H1 (cell line): Measurements from ENCODE around the gene ITPKB. TPM values are rescaled to one million over a fixed set of nuclear protein-coding genes. Genes with fewer than 3 reads are reported as not detected.
A peak's percentile ranks its signal among the peaks of the same experiment; 100 is the strongest.

Experiments
- CTCF ChIA-PET: fragments of 300-600 bp; sonication (Branson Sonifier 250); formaldehyde crosslinking; loops from one replicate; lab custom pipeline; 2021; ENCODE audit not compliant: partially characterized antibody; lab: Charles Lee
- POLR2A ChIA-PET: fragments of 300-600 bp; sonication (Branson Sonifier 250); formaldehyde crosslinking; loops from one replicate; lab custom pipeline; 2021; ENCODE audit warnings: inconsistent platforms; ENCODE audit not compliant: partially characterized antibody; lab: Charles Lee
- DNase-seq, 2 experiments: peaks; one replicate each; pipeline versions ENCODE4 v3.0.0 to v3.0.0-alpha.2; 2010 to 2022; ENCODE audit warnings: low spot score in 2 of 2, low read depth in 1 of 2, mixed read lengths in 1 of 2
- FAIRE-seq: peaks from 2 replicates; lab custom pipeline; 2011; peaks lifted over from hg19 to GRCh38; lab: Jason Lieb, UNC
- H2AFZ ChIP-seq: 2 replicates; pipeline ENCODE4 v1.8.1; 2012; ENCODE audit warnings: low read length, inconsistent platforms
- H2AK5ac ChIP-seq: 2 replicates; pipeline ENCODE4 v1.6.1; 2013; ENCODE audit warnings: low read depth, low read length
- H2BK120ac ChIP-seq: replicated peaks from 2 replicates; pipeline ENCODE3; 2013; ENCODE audit warnings: low read depth, low read length, inconsistent platforms
- H2BK12ac ChIP-seq: 2 replicates; pipeline ENCODE4 v1.6.1; 2013; ENCODE audit warnings: low read depth, low read length
- H2BK15ac ChIP-seq: 2 replicates; pipeline ENCODE4 v1.6.1; 2013; ENCODE audit warnings: low read length
- H2BK20ac ChIP-seq: 2 replicates; pipeline ENCODE4 v1.6.1; 2013; ENCODE audit warnings: low read length
- H2BK5ac ChIP-seq: 2 replicates; pipeline ENCODE4 v1.6.1; 2013; ENCODE audit warnings: low read depth, low read length
- H3K14ac ChIP-seq: 2 replicates; pipeline ENCODE4 v1.6.1; 2013; ENCODE audit warnings: inconsistent platforms; ENCODE audit not compliant: insufficient read length
- H3K18ac ChIP-seq: 2 replicates; pipeline ENCODE4 v1.6.1; 2013; ENCODE audit warnings: low read length; ENCODE audit errors: extremely low read depth
- H3K23ac ChIP-seq: 2 replicates; pipeline ENCODE4 v1.6.1; 2013; ENCODE audit warnings: inconsistent platforms; ENCODE audit not compliant: insufficient read length
- H3K23me2 ChIP-seq: 2 replicates; pipeline ENCODE4 v1.6.1; 2013; ENCODE audit warnings: low read depth, low read length
- H3K27ac ChIP-seq: 2 replicates; pipeline ENCODE4 v1.6.1; 2011; ENCODE audit warnings: low read depth, low read length, inconsistent platforms
- H3K27me3 ChIP-seq, 4 experiments: replicated peaks in 1 of 4; 1 replicate in 1 of 4; 2 replicates in 3 of 4; pipeline versions ENCODE4 v1.6.1 to v1.8.1; 2011 to 2013; ENCODE audit warnings: low read length in 3 of 4, mild to moderate bottlenecking in 3 of 4, inconsistent platforms in 2 of 4, mixed read lengths in 2 of 4, moderate library complexity in 1 of 4; ENCODE audit not compliant: control insufficient read depth in 3 of 4, insufficient read depth in 3 of 4; ENCODE audit errors: extremely low read depth in 1 of 4
- H3K36me3 ChIP-seq, 4 experiments: 2 replicates each; pipeline versions ENCODE4 v1.6.1 to v1.8.1; 2011 to 2013; ENCODE audit warnings: mild to moderate bottlenecking in 4 of 4, low read length in 3 of 4, moderate library complexity in 2 of 4, control low read depth in 1 of 4, inconsistent platforms in 1 of 4; ENCODE audit not compliant: insufficient read depth in 4 of 4, control insufficient read depth in 2 of 4
- H3K4ac ChIP-seq: replicated peaks from 2 replicates; pipeline ENCODE3; 2013; ENCODE audit warnings: low read length, low read depth, mixed read lengths, inconsistent platforms; ENCODE audit not compliant: insufficient read length
- H3K4me1 ChIP-seq, 4 experiments: replicated peaks in 1 of 4; 1 replicate in 1 of 4; 2 replicates in 3 of 4; pipeline versions ENCODE4 v1.6.1 to v1.8.1; 2011 to 2013; ENCODE audit warnings: low read length in 3 of 4, inconsistent platforms in 2 of 4, mixed read lengths in 1 of 4; ENCODE audit not compliant: insufficient read depth in 4 of 4, control insufficient read depth in 3 of 4
- H3K4me2 ChIP-seq, 2 experiments: 2 replicates each; pipeline versions ENCODE4 v1.6.1 to v1.8.1; 2011 to 2013; ENCODE audit warnings: low read depth in 2 of 2, low read length in 2 of 2, control low read depth in 1 of 2, inconsistent platforms in 1 of 2, mild to moderate bottlenecking in 1 of 2; ENCODE audit not compliant: insufficient read depth in 1 of 2
- H3K4me3 ChIP-seq, 4 experiments: fragments of 200-600, 300-600 bp in 1 of 4; sonication (generic), shearing (Covaris generic), sonication (Bioruptor Twin) in 1 of 4; 2 replicates each; pipeline versions ENCODE4 v1.5.1 to v1.8.1; 2011 to 2016; ENCODE audit warnings: low read length in 4 of 4, low read depth in 3 of 4, control low read depth in 2 of 4, inconsistent platforms in 2 of 4, mild to moderate bottlenecking in 2 of 4, mixed read lengths in 1 of 4, moderate library complexity in 1 of 4; ENCODE audit not compliant: insufficient read depth in 2 of 4; ENCODE audit errors: extremely low read depth in 1 of 4
- H3K56ac ChIP-seq: replicated peaks from 2 replicates; pipeline ENCODE3; 2013; ENCODE audit warnings: low read depth, mild to moderate bottlenecking, mixed read lengths, low read length, inconsistent platforms; ENCODE audit not compliant: insufficient read length
- H3K79me1 ChIP-seq: 2 replicates; pipeline ENCODE4 v1.6.1; 2013; ENCODE audit warnings: low read depth, low read length, control low read depth
- H3K79me2 ChIP-seq, 2 experiments: 2 replicates each; pipeline versions ENCODE4 v1.6.1 to v1.8.1; 2012 to 2013; ENCODE audit warnings: low read length in 2 of 2, mild to moderate bottlenecking in 2 of 2, inconsistent platforms in 1 of 2; ENCODE audit not compliant: insufficient read depth in 2 of 2, control insufficient read depth in 1 of 2
- H3K9ac ChIP-seq, 4 experiments: replicated peaks in 1 of 4; 1 replicate in 1 of 4; 2 replicates in 3 of 4; pipeline versions ENCODE4 v1.6.1 to v1.8.1; 2011 to 2013; ENCODE audit warnings: low read depth in 3 of 4, low read length in 3 of 4, control low read depth in 2 of 4, mild to moderate bottlenecking in 2 of 4, moderate library complexity in 2 of 4, inconsistent platforms in 1 of 4; ENCODE audit errors: extremely low read depth in 1 of 4
- H3K9me3 ChIP-seq, 2 experiments: 2 replicates each; pipeline versions ENCODE4 v1.6.1 to v1.8.1; 2012 to 2013; ENCODE audit warnings: mild to moderate bottlenecking in 2 of 2, moderate library complexity in 2 of 2, control low read depth in 1 of 2, inconsistent platforms in 1 of 2, low read depth in 1 of 2, low read length in 1 of 2, mixed read lengths in 1 of 2; ENCODE audit not compliant: insufficient read depth in 2 of 2
- H4K20me1 ChIP-seq, 2 experiments: replicated peaks in 1 of 2; 2 replicates each; pipeline versions ENCODE3 to v1.8.1; 2011 to 2013; ENCODE audit warnings: inconsistent platforms in 2 of 2, low read length in 2 of 2, mild to moderate bottlenecking in 1 of 2; ENCODE audit not compliant: insufficient read depth in 2 of 2, control insufficient read depth in 1 of 2
- H4K5ac ChIP-seq: 2 replicates; pipeline ENCODE4 v1.6.1; 2013; ENCODE audit warnings: low read length, low read depth, mixed read lengths, inconsistent platforms; ENCODE audit not compliant: insufficient read length
- H4K8ac ChIP-seq: 2 replicates; pipeline ENCODE4 v1.8.0; 2013; ENCODE audit warnings: mild to moderate bottlenecking, moderate library complexity, low read length, inconsistent platforms; ENCODE audit not compliant: insufficient read depth; ENCODE audit errors: extremely low read depth
- H4K91ac ChIP-seq: replicated peaks from 2 replicates; pipeline ENCODE3; 2013; ENCODE audit warnings: low read length, mixed read lengths, inconsistent platforms; ENCODE audit not compliant: insufficient read length
- CHD1 ChIP-seq: IDR thresholded peaks from 2 replicates; pipeline ENCODE4 v1.6.1; 2012; ENCODE audit warnings: low read depth, low read length, improper control_type of control experiment
- CHD2 ChIP-seq: IDR thresholded peaks from 2 replicates; pipeline ENCODE4 v1.6.1; 2012; ENCODE audit warnings: low read length, improper control_type of control experiment
- FOSL1 ChIP-seq: IDR thresholded peaks from 2 replicates; pipeline ENCODE4 v1.6.1; 2011; ENCODE audit warnings: mild to moderate bottlenecking, low read depth, low read length, moderate library complexity; ENCODE audit not compliant: insufficient read depth
- PHF8 ChIP-seq: fragments of 200-600 bp; sonication (generic); conservative IDR thresholded peaks from 2 replicates; pipeline ENCODE4 v1.7.1; 2012; ENCODE audit warnings: low read depth, mild to moderate bottlenecking, inconsistent platforms, low read length, moderate library complexity
- SIN3A ChIP-seq, 2 experiments: IDR thresholded peaks in 1 of 2; conservative IDR thresholded peaks in 1 of 2; 2 replicates each; pipeline ENCODE4 v1.6.1; 2011 to 2012; ENCODE audit warnings: low read length in 2 of 2, improper control_type of control experiment in 1 of 2, low read depth in 1 of 2, mild to moderate bottlenecking in 1 of 2
- TBP ChIP-seq: IDR thresholded peaks from 2 replicates; pipeline ENCODE4 v1.6.1; 2011; ENCODE audit warnings: low read depth, low read length, improper control_type of control experiment
- WGBS, 2 experiments: shearing (Covaris generic) in 1 of 2; methylation state at CpG; one replicate each; pipeline versions ENCODE4 v1.1.6 to v1.1.7; 2013 to 2015; ENCODE audit warnings: low lambda C conversion rate in 2 of 2, mixed read lengths in 2 of 2, inconsistent platforms in 1 of 2, low coverage in 1 of 2, missing lambda C conversion rate in 1 of 2; ENCODE audit not compliant: insufficient replicate concordance in 2 of 2, insufficient coverage in 1 of 2, insufficient read length in 1 of 2; ENCODE audit errors: extremely low coverage in 1 of 2, missing lambda C conversion rate in 1 of 2; 5-methylcytosine and 5-hydroxymethylcytosine counted together
- polyA plus RNA-seq, 7 experiments: library from polyadenylated mRNA; depleted of rRNA in 3 of 7; stranded (reverse) in 5 of 7; unstranded in 2 of 7; fragments of >200 nt in 5 of 7; fragments of 200-250 nt in 2 of 7; gene quantifications; 1 replicate in 5 of 7; 2 replicates in 1 of 7; 4 replicates in 1 of 7; pipeline versions ENCODE4 v1.2.1 to v1.2.3, GENCODE V29; 2011 to 2013; ENCODE audit warnings: missing spikeins in 2 of 7, mixed read lengths in 2 of 7
- total RNA-seq: library from RNA; stranded (reverse); fragmentation: NEBNext Ultra II Directional; extraction: Animal tissue kit (Norgen Biotek cat#: 25700); gene quantifications from 2 replicates; pipeline ENCODE4 v1.2.1, GENCODE V29; 2021

ITPKB gene
- total and polyA plus RNA-seq, 2 of the 8 experiments (the other 6 are each of a cell fraction or from before 2014, with no cell fraction given), result 1.7 to 4.8 TPM

- WGBS, 2 experiments, result 92% methylated on average over 11 of the region's 11 CpGs; no CpG with 5 or more reads in 1 of the 2 experiments
- H3K4me3 ChIP-seq, result no peak overlapping the region
These were observed 10.4 kb upstream of the ITPKB start for GRCh38 chr1:226749467-226749866.

More at GRCh38 chr1:226749467-226749866, 10.4 kb upstream of the ITPKB start:
- no peak overlapping the region for H3K23ac ChIP-seq
- no peak overlapping the region for H3K18ac ChIP-seq
- FAIRE-seq, result no peak
- TF ChIP-seq SIN3A (conservative IDR thresholded peaks at IDR 0.05 in 1 of 2, IDR thresholded peaks at IDR 0.05 in 1 of 2; ENCODE audit: low read depth in 1 of 2, low read length in 2 of 2) (no peak), FOSL1 (no peak), CHD2 (no peak), PHF8 (no peak), CHD1 (no peak), TBP (no peak)
- TF ChIP-seq, all 59 proteins: peak for 0
- H2AFZ ChIP-seq, result no peak overlapping the region
- H2BK5ac ChIP-seq, result no peak overlapping the region
- H3K14ac ChIP-seq, result no peak overlapping the region
- H2BK20ac ChIP-seq, result no peak overlapping the region
- no peak overlapping the region for H3K56ac ChIP-seq
- H2BK12ac ChIP-seq, result no peak overlapping the region
- H3K23me2 ChIP-seq, result no peaks in the 10 kb centered on the region; the same call in 1 of the 2 replicates
- H3K4ac ChIP-seq, result no peak overlapping the region
- H3K9ac ChIP-seq, result no peak overlapping the region
- H3K4me2 ChIP-seq, result no peak overlapping the region
- H2AK5ac ChIP-seq, result no peak overlapping the region
- H4K91ac ChIP-seq, result no peak overlapping the region
- CTCF ChIA-PET, result interaction anchor here (0.6 to 1.6 kb wide), 3 partner anchors 9 to 11 kb away, joined by 3 to 4 read pairs (median 3); no protein-coding TSS in a partner anchor
- H4K20me1 ChIP-seq, result no peaks in the 10 kb centered on the region
- no peaks in the 10 kb centered on the region; a peak in 1 of 7 replicates for H3K27me3 ChIP-seq
- POLR2A ChIA-PET, result no interaction called here
- H3K27ac ChIP-seq, result no peak overlapping the region
- H2BK120ac ChIP-seq, result no peak overlapping the region
- no peaks in the 10 kb centered on the region for H3K4me1 ChIP-seq
- no peak for DNase-seq
- no peak overlapping the region for H4K8ac ChIP-seq
- 0 out of 2 replicates have a peak overlapping the region, but pooled peaks have one; percentile 9 for H2BK15ac ChIP-seq
- H3K36me3 ChIP-seq, result no peaks in the 10 kb centered on the region
- no peaks in the 10 kb centered on the region for H3K79me1 ChIP-seq
- H3K9me3 ChIP-seq, result no peaks in the 10 kb centered on the region
- H4K5ac ChIP-seq, result no peak overlapping the region
- no peaks in the 10 kb centered on the region for H3K79me2 ChIP-seq
